HG03103 (cell line): ENCODE data around the gene KIF23.

ENCODE experiments used
- ATAC-seq: cut with Tn5 transposase; IDR thresholded peaks from one replicate; pipeline ENCODE4 v1.9.1; 2021; ENCODE audit warnings: low read depth; ENCODE audit not compliant: unreplicated experiment

KIF23 gene

GRCh38 chr15:69393831-69394491, 20.2 kb upstream of the KIF23 start:
- no peak for ATAC-seq

- no peak for ATAC-seq
Measured at GRCh38 chr15:69394556-69395282, 19.4 kb upstream of the KIF23 start.

GRCh38 chr15:69395460-69395859, 18.7 kb upstream of the KIF23 start:
- ATAC-seq: no peak

DNA sequence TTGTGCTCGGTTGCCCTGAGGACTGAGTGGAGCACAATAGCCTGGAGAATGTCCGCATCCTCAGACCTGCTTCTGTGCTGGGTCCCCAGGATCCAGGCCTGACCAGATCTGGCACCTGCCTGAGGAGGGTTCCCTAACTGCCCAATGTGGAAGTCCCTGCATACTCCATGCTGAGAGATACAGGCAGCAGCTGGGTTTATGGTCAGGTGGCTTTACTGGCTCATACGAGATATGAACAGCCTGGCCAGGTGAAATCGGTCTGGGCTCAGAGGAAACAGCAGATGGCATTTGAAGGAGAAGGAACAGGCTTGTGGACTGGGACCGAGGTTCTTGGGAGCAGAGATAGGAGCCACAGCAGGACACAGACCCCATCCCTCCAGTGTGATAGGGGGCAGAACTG, 18.2 kb upstream of the KIF23 start:
- no peak for ATAC-seq

DNA sequence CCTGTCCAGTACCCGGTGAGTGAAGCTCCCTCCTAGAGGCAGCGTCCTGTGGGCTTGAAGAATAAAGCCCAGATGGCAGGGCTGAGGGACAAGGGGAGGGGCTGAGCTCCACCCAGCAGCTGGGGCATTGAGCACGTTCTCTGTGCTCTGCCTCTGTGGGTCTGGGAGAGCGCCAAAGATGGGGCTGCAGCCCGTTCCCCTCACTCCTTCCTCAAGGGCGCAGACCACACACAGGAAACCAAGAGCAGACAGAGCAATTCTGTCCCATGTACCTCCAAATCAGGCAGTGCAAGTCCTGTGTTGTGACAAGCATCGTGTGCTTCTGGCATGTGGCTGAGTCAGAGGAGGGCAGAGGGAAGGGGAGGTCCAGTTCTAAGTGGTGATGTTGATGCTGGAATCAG, 15.7 kb upstream of the KIF23 start:
- no peak for ATAC-seq

GRCh38 chr15:69400850-69401249, 13.3 kb upstream of the KIF23 start:
- no peak for ATAC-seq

DNA sequence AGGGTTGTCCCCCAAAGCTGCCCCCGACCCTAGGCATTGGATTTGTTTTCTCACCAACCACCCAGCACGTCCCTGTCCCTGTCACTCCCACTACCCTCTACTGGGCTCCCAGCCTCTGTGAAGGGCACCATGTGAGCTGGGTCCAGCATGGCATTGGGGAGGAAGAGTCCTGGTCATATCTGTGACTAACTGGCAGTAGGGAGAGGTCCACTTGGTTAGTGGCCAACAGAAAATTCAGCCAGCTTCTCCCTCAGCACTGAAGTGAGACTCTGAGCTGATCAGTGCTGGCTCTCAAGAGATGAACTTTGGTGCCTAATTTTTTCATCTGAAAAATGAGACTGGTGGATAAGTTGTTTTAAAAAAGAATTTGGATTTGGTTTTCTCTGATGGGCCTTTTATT, 11.3 kb upstream of the KIF23 start:
- no peak for ATAC-seq

DNA sequence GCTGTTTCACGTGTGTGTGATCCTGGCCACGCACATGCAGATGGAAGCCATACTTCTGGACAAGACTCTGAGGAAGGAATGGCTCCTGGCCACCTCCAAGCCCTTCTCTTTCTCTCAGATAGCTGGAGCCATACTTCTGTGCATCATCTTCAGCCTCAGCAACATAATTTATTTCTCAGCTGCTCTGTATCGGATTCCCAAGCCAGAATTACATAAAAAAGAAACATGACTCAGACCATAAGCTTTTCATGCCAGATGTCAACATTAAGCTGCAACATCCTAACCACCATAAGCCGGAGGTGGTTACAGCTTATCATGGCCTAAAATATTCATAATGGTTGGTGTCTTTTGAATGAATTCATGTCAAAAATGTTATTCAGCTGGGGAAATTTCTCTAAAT, 10.6 kb upstream of the KIF23 start:
- ATAC-seq: no peak

DNA sequence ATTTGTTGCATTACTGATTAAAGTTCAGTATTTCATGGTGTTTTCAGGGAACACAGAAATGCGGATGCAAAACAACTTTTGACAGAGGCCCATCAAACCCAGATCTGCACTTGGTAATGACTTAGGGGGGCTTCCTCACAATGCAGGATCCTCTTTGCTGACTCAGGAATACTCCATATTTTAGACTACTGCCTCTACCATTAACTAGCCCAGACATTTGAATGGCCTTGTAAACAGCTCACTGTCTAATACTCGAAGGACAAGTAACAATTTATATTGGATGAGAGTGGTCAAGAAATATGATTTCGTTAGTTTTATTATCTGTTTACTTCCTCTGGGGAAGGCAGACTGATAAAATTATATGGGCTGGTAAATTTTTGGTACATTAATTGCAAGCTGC, 9.0 kb upstream of the KIF23 start:
- ATAC-seq: no peak

- ATAC-seq: no peak
Measured at GRCh38 chr15:69407719-69408400, 6.3 kb upstream of the KIF23 start.

DNA sequence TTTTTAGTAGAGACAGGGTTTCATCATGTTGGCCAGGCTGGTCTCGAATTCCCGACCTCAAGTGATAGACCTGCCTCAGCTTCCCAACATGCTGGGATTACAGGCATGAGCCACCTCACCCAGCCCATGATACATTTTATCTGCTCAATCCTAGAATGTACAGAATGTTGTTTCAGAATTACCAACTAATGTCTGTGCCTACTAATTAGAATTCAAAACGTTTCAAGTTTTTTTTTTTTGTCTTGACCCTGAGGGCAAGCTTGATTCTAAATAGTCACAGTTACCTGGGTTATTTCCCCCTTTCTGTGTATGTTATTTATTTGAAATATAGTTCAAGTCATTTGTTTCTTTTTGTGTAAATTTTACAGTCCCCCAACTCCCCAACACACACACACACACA, 5.3 kb upstream of the KIF23 start:
- no peak for ATAC-seq

DNA sequence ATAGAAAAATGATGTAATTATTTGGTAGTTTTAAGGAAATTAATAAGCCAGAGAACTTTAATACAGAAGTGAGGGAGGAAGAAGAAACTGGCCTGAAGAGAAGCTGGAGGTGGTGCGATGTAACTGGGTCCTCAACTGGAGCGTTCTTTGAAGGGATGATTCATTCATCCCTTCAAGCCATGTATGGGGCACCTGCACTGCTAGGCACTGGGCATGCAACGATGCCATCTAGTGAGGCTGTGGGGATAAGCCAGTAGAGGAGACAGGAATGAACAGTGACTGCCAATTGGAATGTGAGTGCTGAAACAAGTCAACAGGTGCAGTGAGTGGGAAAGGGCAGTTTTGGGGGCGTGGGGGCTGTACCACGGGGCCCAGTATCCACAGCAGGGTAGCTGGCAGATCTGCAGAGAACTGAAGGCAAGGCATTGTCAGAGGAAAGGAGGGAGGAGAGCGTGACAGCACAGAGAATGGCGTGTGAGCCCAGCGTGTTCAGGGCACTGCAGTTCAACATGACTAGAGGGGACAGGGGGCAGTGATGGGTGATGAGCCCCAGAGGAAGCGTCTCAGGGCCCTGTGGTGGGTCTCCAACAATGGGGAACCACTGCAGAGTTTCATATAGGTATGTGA, 3.8 kb upstream of the KIF23 start:
- ATAC-seq: no peak

DNA sequence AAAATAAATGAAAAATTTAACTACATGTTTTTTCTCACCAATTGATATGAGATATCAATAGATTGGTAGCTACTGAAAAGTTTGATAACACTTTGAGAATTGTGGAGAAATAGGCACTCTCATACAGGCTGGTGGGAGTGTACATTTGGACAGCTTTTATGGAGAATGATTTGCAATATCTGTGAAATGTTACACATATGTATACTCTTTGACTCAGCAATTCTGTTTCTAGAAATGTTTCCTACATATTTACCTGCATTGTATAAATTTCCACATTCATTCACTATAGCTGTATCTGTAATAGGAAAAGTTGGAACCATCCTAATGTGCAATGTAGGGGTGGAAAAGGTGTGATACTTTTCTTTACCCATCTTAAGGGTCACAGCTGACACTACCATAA, 1.9 kb upstream of the KIF23 start:
- ATAC-seq: no peak

DNA sequence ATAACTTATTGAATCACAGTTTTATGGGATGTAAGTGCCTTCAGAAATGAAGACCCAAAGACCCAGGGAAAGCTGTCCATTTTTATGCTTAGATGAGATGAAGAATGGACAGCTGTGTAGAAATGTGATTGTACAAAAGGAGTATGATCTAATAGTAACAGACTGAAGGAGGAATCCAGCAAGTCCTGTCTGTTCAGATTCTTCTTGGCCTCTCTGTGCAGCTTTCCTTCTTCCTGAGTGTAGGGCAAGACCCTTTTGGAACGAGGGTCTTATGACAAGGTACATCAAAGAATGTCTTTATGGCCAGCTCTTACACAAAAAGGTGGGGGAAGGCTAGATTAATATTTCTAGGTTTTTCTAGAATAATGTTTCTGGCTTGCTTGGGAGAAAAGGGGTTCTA, 1.4 kb upstream of the KIF23 start:
- ATAC-seq: no peak

DNA sequence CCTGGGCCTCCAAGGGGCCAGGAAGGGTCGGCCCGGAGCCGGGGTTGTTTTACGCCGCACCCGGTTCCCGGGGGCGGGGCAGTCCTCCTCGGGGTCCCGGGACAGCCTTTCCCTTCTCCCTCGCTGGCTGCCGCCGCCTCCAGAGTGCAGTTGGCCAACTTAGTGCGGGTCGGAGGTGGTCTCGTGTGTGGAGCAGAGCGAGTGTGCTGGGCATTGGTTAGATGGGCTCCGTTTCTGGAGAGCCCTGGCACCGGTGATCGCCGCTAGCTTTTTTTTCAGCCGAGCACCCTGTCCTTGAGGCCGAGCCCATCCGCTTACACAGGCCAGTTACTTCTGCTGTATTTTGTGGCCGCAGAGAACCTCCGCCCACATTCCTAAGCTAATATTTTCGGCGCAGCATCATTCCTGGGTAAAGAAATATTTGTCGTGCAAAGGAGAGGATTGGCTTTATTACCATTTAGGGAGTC, 585 bp downstream of the KIF23 start:
- peak; percentile 25 for ATAC-seq

DNA sequence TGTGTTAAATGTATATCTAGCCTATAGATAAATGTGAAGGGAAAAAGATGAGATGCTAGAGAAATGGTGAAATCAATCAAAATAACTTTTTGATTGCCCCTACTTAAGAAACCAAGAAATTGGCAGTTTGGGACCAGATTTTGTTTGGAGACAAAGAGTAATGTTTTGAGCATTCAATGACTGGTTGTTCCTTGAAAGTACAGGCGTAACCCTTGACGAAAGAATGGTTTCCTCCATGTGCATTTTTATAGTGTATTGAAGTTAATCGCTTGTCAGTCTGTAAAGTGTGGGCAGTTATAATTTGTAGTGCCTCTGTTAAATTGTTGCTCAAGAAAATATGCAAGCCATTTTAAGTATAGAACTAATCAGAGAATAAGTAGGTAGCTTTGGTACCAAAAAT, 1.2 kb downstream of the KIF23 start:
- ATAC-seq: no peak

GRCh38 chr15:69417581-69417980, 3.4 kb downstream of the KIF23 start:
- ATAC-seq: no peak

GRCh38 chr15:69421498-69421897, 7.3 kb downstream of the KIF23 start:
- no peak for ATAC-seq

DNA sequence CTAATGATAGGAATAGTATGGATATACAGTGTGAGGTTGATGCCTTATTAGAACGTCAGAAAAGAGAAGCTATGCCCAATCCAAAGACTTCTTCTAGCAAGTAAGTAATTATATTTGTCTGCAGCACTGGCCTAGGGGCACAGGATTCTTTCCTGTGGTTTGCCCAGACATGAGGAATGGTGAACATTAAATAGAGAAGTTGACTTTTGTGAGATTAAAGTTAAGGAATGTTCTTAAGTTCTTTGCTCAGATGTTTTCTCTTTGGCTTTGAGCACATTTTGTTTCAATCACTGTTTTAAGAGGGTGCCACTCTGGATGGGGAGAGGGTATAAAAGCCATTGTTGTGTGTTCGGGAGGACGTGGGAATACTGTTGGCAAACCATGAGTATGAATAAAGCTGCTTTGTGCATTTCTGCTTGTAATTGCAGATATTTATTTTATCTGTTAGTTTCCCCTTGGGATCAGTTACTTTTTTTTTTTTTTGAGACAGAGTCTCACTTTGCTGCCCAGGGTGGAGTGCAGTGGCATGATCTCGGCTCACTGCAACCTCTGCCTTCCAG, 8.3 kb downstream of the KIF23 start:
- ATAC-seq: no peak

DNA sequence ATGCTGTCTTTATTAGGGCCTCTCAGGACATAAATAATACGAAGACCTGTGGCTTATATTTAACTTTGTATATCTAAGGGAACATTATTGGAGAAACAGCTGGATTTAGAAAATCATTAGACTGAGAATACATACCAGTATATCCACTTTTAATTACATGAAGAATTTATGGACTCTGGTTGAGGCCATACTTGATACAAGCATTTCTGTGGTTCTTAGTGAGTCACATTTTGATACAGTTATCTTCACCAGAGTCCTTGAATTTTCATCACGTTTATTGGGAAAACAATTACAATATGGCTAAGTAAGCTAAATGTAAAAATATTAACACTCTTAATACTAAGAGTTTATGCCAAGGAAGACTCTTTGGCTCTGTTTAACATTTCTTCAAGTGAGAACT, 9.9 kb downstream of the KIF23 start:
- no peak for ATAC-seq
